ENCODE measurements around the gene PSD.

The PSD gene

GRCh38 chr10:102393411-102394078 lies 25.0 kb downstream of the PSD start:
- DNase-seq = no peak

GRCh38 chr10:102392306-102392705 lies 26.3 kb downstream of the PSD start:
- DNase-seq = no peak

- DNase-seq = no peak
Measured at GRCh38 chr10:102389894-102390293, 28.7 kb downstream of the PSD start.

- DNase-seq = peak in 2 of 56 donors; percentile 11 to 18
Measured at GRCh38 chr10:102384606-102385429, 33.8 kb downstream of the PSD start.

- no peak for DNase-seq
Measured at GRCh38 chr10:102384053-102384452, 34.5 kb downstream of the PSD start.

- DNase-seq = no peak
Measured at GRCh38 chr10:102382871-102383270, 35.7 kb downstream of the PSD start.

- no peak for DNase-seq
Measured at GRCh38 chr10:102381983-102382382, 36.6 kb downstream of the PSD start.

- DNase-seq = no peak
Measured at GRCh38 chr10:102379383-102379782, 39.2 kb downstream of the PSD start.

GRCh38 chr10:102376901-102377300 lies 41.7 kb downstream of the PSD start:
- DNase-seq = no peak

GRCh38 chr10:102375867-102376266 lies 42.7 kb downstream of the PSD start:
- DNase-seq = no peak

- no peak for DNase-seq
Measured at GRCh38 chr10:102375250-102375649, 43.3 kb downstream of the PSD start.

GRCh38 chr10:102371295-102371694 lies 47.3 kb downstream of the PSD start:
- no peak for DNase-seq

GRCh38 chr10:102368077-102368476 lies 50.5 kb downstream of the PSD start:
- DNase-seq = no peak

GRCh38 chr10:102367441-102367840 lies 51.1 kb downstream of the PSD start:
- DNase-seq = no peak

GRCh38 chr10:102358712-102359382 lies 59.7 kb downstream of the PSD start:
- no peak for DNase-seq

GRCh38 chr10:102354451-102354850 lies 64.1 kb downstream of the PSD start:
- DNase-seq = peak in 1 of 56 donors; percentile 1
